Gastrocnemius medialis (tissue), 4 donors: ENCODE measurements around the gene SLC13A5. TPM values are rescaled to one million over a fixed set of nuclear protein-coding genes. Genes with fewer than 3 reads are reported as not detected.

Experiments
- ATAC-seq, 2 donors: fragments of 150-250 bp; one replicate each; pipeline ENCODE4 v1.9.1; 2016
- DNase-seq, 2 donors: peaks; one replicate each; pipeline ENCODE4 v3.0.0-alpha.2; 2019
- H3K27ac ChIP-seq, 4 donors: fragments of 200-600 bp; sonication (generic); 1 replicate in 1 of 4; 2 replicates in 3 of 4; pipeline ENCODE4 v1.5.1; 2016 to 2018; ENCODE audit warnings: mild to moderate bottlenecking in 2 of 4, moderate library complexity in 1 of 4
- H3K27me3 ChIP-seq, 3 donors: fragments of 200-600 bp; sonication (generic) in 2 of 3; 1 replicate in 1 of 3; 2 replicates in 2 of 3; pipeline versions ENCODE4 v1.5.1 to v1.6.0; 2016 to 2019; ENCODE audit warnings: mild to moderate bottlenecking in 1 of 3, moderate library complexity in 1 of 3
- H3K36me3 ChIP-seq, 2 donors: fragments of 200-600 bp; sonication (generic) in 1 of 2; one replicate each; pipeline ENCODE4 v1.5.1; 2017 to 2018
- H3K4me1 ChIP-seq, 2 donors: fragments of 200-600 bp; sonication (generic) in 1 of 2; one replicate each; pipeline ENCODE4 v1.5.1; 2016 to 2017; ENCODE audit warnings: mild to moderate bottlenecking in 2 of 2
- H3K4me3 ChIP-seq, 4 donors: fragments of 200-600 bp; sonication (generic) in 3 of 4; 1 replicate in 1 of 4; 2 replicates in 3 of 4; pipeline ENCODE4 v1.5.1; 2016 to 2019; ENCODE audit warnings: mild to moderate bottlenecking in 2 of 4
- H3K9me3 ChIP-seq, 3 donors: fragments of 200-600 bp; sonication (generic) in 2 of 3; 1 replicate in 1 of 3; 2 replicates in 2 of 3; pipeline ENCODE4 v1.5.1; 2016 to 2019
- CTCF ChIP-seq, 5 experiments: fragments of 450-650 bp in 3 of 5; fragments of 200-600 bp in 2 of 5; sonication (generic) in 2 of 5; IDR thresholded peaks in 4 of 5; conservative IDR thresholded peaks in 1 of 5; 1 replicate in 4 of 5; 2 replicates in 1 of 5; pipeline ENCODE4 v1.5.1; 2016 to 2019; ENCODE audit warnings: antibody characterized with exemption in 5 of 5, mild to moderate bottlenecking in 3 of 5, moderate library complexity in 3 of 5
- POLR2A ChIP-seq, 2 donors: fragments of 450-650 bp; IDR thresholded peaks; one replicate each; pipeline ENCODE4 v1.6.1; 2017; ENCODE audit warnings: antibody characterized with exemption in 2 of 2, mild to moderate bottlenecking in 2 of 2, moderate library complexity in 2 of 2
- in situ Hi-C, 4 donors: fragments of 200-750 bp; cut with MboI; loops; one replicate each; pipeline versions ENCODE4 v1.15.0 to v1.8.0; 2017; ENCODE audit warnings: low sequenced_read_pairs in 4 of 4
- intact Hi-C: fragments of 100-400 bp; cut with DNase I; formaldehyde crosslinking; loops from one replicate; pipeline ENCODE4 v1.15.1; 2023; ENCODE audit warnings: low total_unique reads
- total RNA-seq, 4 donors: library from RNA; depleted of rRNA; stranded (reverse); fragments of >200 nt; gene quantifications; one replicate each; pipeline versions ENCODE4 v1.1.0 to v1.2.3, GENCODE V29; 2016

Gene SLC13A5
- total RNA-seq, 4 donors from 2014 or later, result 0.10 to 0.64 (median 0.39) TPM; not detected in 1

- DNase-seq, result no peak
- no peak overlapping the region for H3K4me3 ChIP-seq
- H3K27me3 ChIP-seq, result peaks cover 0 to 4% (median 2%) of the 10 kb centered on the region in 3 donors
- no peaks in the 10 kb centered on the region for H3K9me3 ChIP-seq
- intact Hi-C loops, result no loop called here
- no peak overlapping the region for H3K27ac ChIP-seq
- H3K36me3 ChIP-seq, result no peaks in the 10 kb centered on the region
- no peak for ATAC-seq
- no peak for TF ChIP-seq CTCF (IDR thresholded peaks at IDR 0.05 in 4 of 5, conservative IDR thresholded peaks at IDR 0.05 in 1 of 5)
- no peak for TF ChIP-seq POLR2A (IDR thresholded peaks at IDR 0.05)
- in situ Hi-C loops, result loop anchor here in 2 of 4 donors (25.0 kb wide), 2 partner anchors 106 to 156 kb away; partner anchors contain the start of genes FBXO39 (in 1 of the 2) and TEKT1 (in 1 of the 2)
- no peaks in the 10 kb centered on the region for H3K4me1 ChIP-seq
Observed at GRCh38 chr17:6681176-6681575, 32.0 kb downstream of the SLC13A5 start.

GRCh38 chr17:6679241-6679640, 33.9 kb downstream of the SLC13A5 start:
- H3K4me1 ChIP-seq, result no peaks in the 10 kb centered on the region
- no peak for DNase-seq
- peaks cover 0 to 4% (median 0%) of the 10 kb centered on the region in 3 donors for H3K27me3 ChIP-seq
- no peak overlapping the region for H3K27ac ChIP-seq
- intact Hi-C loops (no loop called here), in situ Hi-C loops (loop anchor here in 2 of 4 donors (25.0 kb wide), 2 partner anchors 108 to 158 kb away; partner anchors contain the start of genes FBXO39 (in 1 of the 2) and TEKT1 (in 1 of the 2))
- TF ChIP-seq POLR2A (IDR thresholded peaks at IDR 0.05), result no peak
- TF ChIP-seq CTCF (IDR thresholded peaks at IDR 0.05 in 4 of 5, conservative IDR thresholded peaks at IDR 0.05 in 1 of 5), result no peak
- H3K36me3 ChIP-seq, result no peaks in the 10 kb centered on the region
- H3K4me3 ChIP-seq, result no peak overlapping the region
- H3K9me3 ChIP-seq, result no peaks in the 10 kb centered on the region
- no peak for ATAC-seq

- ATAC-seq (no peak), DNase-seq (no peak)
- in situ Hi-C loops, result loop anchor here in 2 of 4 donors (25.0 kb wide), 2 partner anchors 109 to 159 kb away; partner anchors contain the start of genes FBXO39 (in 1 of the 2) and TEKT1 (in 1 of the 2)
- H3K4me1 ChIP-seq, result no peaks in the 10 kb centered on the region
- H3K36me3 ChIP-seq, result no peaks in the 10 kb centered on the region
- H3K27me3 ChIP-seq, result peaks cover 0 to 4% (median 0%) of the 10 kb centered on the region in 3 donors
- no peak overlapping the region for H3K4me3 ChIP-seq
- no peak overlapping the region for H3K27ac ChIP-seq
- intact Hi-C loops, result no loop called here
- H3K9me3 ChIP-seq, result no peaks in the 10 kb centered on the region
- TF ChIP-seq CTCF (IDR thresholded peaks at IDR 0.05 in 4 of 5, conservative IDR thresholded peaks at IDR 0.05 in 1 of 5) (no peak), POLR2A (IDR thresholded peaks at IDR 0.05) (no peak)
Observed at GRCh38 chr17:6677946-6678345, 35.2 kb downstream of the SLC13A5 start.

GRCh38 chr17:6677158-6677831, 35.9 kb downstream of the SLC13A5 start:
- Histone ChIP-seq H3K36me3 (no peaks in the 10 kb centered on the region), H3K9me3 (no peaks in the 10 kb centered on the region), H3K4me1 (no peaks in the 10 kb centered on the region), H3K27ac (no peak overlapping the region), H3K4me3 (no peak overlapping the region), H3K27me3 (peaks cover 0 to 4% (median 0%) of the 10 kb centered on the region in 3 donors)
- DNase-seq, result no peak
- intact Hi-C loops (no loop called here), in situ Hi-C loops (loop anchor here in 2 of 4 donors (25.0 kb wide), 2 partner anchors 110 to 160 kb away; partner anchors contain the start of genes FBXO39 (in 1 of the 2) and TEKT1 (in 1 of the 2))
- no peak for TF ChIP-seq CTCF (IDR thresholded peaks at IDR 0.05 in 4 of 5, conservative IDR thresholded peaks at IDR 0.05 in 1 of 5)
- TF ChIP-seq POLR2A (IDR thresholded peaks at IDR 0.05), result no peak
- no peak for ATAC-seq
